HEK293T (cell line): Measurements from ENCODE around the gene CHMP1A.

Experiments
- ELF4 ChIP-seq: fragments of 450-650 bp; IDR thresholded peaks from 2 replicates; pipeline ENCODE4 v1.6.1; 2017; ENCODE audit warnings: antibody characterized with exemption
- FOXA1 ChIP-seq: fragments of 450-650 bp; IDR thresholded peaks from 2 replicates; pipeline ENCODE4 v1.6.1; 2016; ENCODE audit warnings: mild to moderate bottlenecking
- FOXK2 ChIP-seq: fragments of 450-650 bp; IDR thresholded peaks from 2 replicates; pipeline ENCODE4 v1.6.1; 2016; ENCODE audit warnings: mild to moderate bottlenecking
- HDGF ChIP-seq: fragments of 450-650 bp; IDR thresholded peaks from 2 replicates; pipeline ENCODE4 v1.6.1; 2017; ENCODE audit warnings: antibody characterized with exemption, borderline replicate concordance
- L3MBTL2 ChIP-seq: fragments of 450-650 bp; conservative IDR thresholded peaks from 2 replicates; pipeline ENCODE4 v1.6.1; 2016; ENCODE audit warnings: mild to moderate bottlenecking
- LEF1 ChIP-seq: fragments of 450-650 bp; IDR thresholded peaks from 2 replicates; pipeline ENCODE4 v1.6.1; 2017; ENCODE audit warnings: mild to moderate bottlenecking, borderline replicate concordance
- NFRKB ChIP-seq: fragments of 450-650 bp; IDR thresholded peaks from 2 replicates; pipeline ENCODE4 v1.6.1; 2016; ENCODE audit warnings: mild to moderate bottlenecking, moderate library complexity
- PKNOX1 ChIP-seq: fragments of 450-650 bp; IDR thresholded peaks from 2 replicates; pipeline ENCODE4 v1.6.1; 2016
- SP1 ChIP-seq: fragments of 450-650 bp; IDR thresholded peaks from 2 replicates; pipeline ENCODE4 v1.6.1; 2017
- SUZ12 ChIP-seq: fragments of 450-650 bp; IDR thresholded peaks from 2 replicates; pipeline ENCODE4 v1.6.1; 2016; ENCODE audit warnings: mild to moderate bottlenecking
- TARDBP ChIP-seq: fragments of 450-650 bp; IDR thresholded peaks from 2 replicates; pipeline ENCODE4 v1.6.1; 2016
- ZNF384 ChIP-seq: fragments of 450-650 bp; IDR thresholded peaks from 2 replicates; pipeline ENCODE4 v1.6.1; 2016

- TF ChIP-seq PKNOX1 (no peak), LEF1 (no peak), HDGF (no peak), NFRKB (no peak), SP1 (no peak), SUZ12 (no peak), TARDBP (no peak), ZNF384 (no peak), L3MBTL2 (no peak), ELF4 (no peak), FOXK2 (no peak), FOXA1 (no peak)
These were observed 47.4 kb downstream of the CHMP1A start for GRCh38 chr16:89610108-89610453.
